ENCODE data around the gene ZMYND8.

Gene ZMYND8

DNA sequence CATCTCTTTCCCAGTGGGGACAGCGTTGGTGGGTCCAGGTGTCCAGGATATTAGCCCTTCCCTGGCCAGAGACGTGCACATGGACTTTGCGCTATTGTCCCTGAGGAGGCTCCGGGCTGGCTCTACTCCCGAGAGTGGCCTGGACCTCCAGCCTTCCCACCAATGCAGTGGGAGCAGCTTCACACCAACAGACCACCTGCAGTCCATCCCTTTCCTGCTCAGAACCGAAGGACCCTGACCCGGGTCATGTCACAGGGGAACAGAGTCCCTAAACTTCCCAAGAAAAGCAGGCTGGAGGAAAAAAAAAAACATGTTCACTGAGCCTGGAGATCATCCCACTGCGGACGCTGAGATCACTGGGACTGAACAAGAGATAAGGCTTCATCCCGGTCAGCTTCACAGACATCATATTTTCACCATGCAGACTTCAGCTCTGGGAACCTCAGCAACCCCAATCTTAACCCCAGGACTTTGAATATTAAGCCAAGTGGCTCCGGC lies 18.3 kb downstream of the ZMYND8 start:
- Histone ChIP-seq H3K4me3 (no peak overlapping the region), H3K27ac (peak overlapping the region in 1 of 21 experiments; percentile 26)

DNA sequence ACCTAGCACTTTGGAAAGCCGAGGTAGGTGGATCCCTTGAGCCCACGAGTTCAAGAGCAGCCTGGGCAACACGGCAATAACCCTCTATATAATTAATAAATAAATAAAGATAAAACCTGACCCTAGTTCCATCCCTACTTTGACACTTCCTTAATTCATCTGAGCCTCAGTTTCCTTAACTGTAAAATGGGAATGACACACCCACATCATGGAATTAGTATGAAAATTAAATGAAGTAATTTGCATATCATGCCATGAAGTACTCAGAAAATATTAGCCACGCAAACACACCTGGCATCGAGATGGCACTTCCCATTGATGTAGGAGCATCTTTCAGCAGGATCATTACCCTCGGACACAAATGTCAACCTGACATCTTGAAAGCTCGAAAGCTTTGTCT lies 19.1 kb downstream of the ZMYND8 start:
- Histone ChIP-seq H3K27ac (peak overlapping the region in 4 of 21 experiments; percentile 69 to 94 (median 79)), H3K4me3 (no peak overlapping the region)

DNA sequence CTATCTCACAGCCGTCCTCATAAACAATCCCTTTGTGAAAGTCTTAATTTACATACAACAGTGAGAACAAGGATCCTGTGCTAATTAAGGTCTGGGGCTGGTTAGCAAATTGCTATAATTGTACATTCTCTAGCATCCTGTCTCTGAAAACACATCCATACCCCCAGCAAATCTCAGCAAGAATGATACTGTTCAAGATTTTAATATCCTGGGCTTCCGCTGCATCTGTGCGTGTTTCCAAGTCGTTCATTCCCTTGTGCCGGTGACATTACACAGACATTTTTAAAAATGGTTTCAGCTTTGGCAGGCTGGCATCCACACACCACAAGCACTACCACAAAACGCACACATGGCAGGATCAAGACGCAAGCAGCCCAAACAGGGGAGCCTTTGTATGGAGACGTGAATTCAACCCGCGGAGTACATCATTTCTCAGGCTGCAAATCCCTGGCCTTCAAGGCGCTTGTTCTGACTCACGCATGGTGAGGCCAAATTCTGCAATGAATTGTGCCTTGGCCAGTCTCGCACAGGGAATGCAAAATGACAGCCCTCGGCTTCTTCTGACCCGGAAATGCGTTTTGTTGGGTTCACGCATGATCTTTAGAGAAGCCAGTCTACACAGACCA lies 20.3 kb downstream of the ZMYND8 start:
- Histone ChIP-seq H3K4me3 (no peak overlapping the region), H3K27ac (peak overlapping the region in 19 of 21 experiments; percentile 18 to 94 (median 72))

DNA sequence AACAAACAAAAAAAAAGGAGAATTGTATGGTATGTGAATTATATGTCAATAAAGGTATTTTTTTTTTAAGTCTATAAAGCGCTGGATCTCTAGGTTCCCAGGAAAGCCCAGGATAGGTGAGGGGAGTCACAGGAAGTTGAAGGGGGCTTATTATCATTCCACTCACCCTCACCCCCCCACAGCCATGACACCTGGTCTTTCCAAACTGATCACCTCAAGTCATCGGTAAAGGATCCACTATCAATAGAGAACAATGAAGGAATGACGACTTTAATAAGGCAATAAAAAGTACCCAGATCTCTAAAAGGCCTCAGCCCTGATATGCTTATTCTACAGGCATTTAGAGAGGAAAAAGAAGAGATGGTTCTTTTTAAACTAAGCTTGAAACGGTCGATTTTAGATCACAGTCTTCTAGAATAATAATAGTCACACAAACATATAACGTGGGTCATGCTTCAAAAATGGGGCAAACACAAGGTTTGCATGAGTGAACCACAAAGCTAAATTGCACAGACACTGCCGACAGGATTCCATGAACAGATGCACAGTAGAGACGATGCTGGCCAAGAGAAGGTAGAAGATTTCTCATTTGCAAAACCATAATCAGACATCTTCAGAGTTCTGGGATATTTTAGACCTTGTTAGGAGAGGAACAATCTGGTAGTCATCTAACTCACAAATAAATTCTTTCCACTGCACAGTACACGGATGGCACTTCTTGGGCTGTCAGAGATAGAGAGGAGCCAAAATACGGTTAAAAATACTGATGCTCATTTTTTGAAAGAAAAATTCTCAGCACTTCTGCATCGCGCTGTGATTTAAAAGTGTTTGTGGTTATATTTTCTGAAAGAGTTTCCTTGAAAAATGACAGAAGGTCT lies 21.0 kb downstream of the ZMYND8 start:
- Histone ChIP-seq H3K27ac (peak overlapping the region in 20 of 21 experiments; percentile 29 to 94 (median 71)), H3K4me3 (no peak overlapping the region)

DNA sequence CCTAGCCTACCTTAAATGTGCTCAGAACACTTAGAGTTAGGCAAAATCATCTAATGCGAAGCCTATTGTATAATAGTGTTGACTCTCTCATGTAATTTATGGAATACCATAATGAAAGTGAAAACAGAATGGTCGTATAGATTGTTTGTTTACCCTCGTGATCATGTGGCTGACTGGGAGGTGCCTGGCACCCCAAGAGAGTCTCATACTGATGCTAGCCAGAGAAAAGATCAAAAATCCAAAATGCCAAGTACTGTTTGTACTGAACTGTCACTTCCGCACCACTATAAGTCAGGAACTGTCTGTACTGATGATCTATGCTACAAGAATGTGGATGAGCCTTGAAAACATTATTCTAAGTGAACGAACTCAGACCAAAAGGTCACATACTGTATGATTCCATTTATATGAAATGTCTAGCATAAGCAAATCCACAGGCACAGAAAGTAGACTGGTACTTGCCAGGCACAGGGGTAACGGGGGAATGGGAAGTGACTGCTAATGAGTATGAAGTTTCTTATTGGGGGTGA lies 22.4 kb downstream of the ZMYND8 start:
- Histone ChIP-seq H3K27ac (peak overlapping the region in 19 of 21 experiments; percentile 59 to 94 (median 72)), H3K4me3 (peak overlapping the region in 4 of 7 experiments; percentile 0 to 26 (median 8))

DNA sequence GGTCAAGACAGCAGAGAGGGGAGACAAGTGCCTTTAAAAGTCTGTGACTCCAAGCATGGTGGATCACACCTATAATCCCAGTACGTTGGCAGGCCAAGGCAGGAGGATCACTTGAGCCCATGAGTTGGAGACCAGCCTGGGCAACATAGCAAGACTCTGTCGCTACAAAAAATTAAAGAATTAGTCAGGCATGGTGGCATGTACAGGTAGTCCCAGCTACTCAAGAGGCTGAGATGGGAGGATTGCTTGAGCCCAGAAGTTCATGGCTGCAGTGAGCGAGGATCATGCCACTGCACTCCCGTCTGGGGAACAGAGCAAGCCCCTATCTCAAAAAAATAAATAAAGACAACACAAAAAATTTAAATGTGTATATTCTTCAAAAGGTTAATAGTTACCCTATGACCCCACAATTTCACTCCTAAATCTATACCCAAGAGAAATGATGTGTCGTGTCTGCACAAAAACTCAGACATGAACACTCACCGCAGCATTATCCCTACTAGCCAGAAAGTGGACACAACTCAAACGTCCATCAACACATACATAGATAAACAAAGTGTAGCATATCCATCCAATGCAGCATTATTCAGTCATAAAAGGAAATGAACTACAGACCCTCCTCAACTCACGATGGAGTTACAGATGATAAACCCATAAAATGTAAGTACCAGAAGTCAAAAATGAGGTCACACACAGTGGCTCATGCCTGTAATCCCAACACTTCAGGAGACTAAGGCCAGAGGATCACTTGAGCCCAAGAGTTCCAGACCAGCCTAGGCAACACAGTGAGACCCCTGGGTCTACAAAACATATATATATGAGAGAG lies 23.9 kb downstream of the ZMYND8 start:
- Histone ChIP-seq H3K4me3 (no peak overlapping the region), H3K27ac (peak overlapping the region in 16 of 21 experiments; percentile 10 to 94 (median 69))

DNA sequence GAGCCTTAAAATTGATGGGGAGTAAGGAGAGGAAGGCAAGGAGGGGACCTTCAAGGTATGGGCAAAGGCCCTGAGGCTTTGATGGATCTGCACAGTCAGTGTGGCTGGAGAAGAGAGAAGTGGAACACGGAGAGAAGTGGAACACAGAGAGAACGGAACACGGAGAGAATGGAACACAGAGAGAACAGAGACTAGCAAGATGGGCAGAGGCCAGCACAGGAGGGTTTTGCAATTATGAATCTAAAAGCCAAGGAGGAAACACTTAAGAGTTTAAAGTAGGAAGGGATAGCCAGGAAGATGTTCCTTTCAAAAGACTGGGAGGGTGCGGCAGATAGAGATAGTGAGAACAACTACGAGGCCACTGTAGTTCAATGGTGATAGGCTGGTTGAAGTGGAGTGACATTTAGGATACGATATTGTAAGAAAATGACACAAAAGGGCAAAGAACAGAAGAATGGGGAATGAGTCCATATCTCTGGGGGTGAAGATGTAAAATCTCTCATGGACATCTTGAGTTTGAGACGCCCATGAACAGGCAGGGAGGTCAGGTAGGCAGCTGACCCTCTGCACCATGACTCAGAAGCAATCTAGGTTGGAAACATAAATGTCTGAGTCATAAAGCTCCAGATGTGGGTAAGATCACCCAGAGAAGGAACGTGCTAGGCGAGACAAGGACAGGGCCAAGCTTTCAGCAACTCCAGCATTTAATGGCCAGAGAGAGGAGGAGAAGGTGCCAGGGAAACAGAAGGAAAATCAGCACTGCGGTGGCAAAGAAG lies 25.4 kb downstream of the ZMYND8 start:
- H3K27ac ChIP-seq, result peak overlapping the region in 18 of 21 experiments; percentile 32 to 94 (median 54)
- H3K4me3 ChIP-seq, result no peak overlapping the region

DNA sequence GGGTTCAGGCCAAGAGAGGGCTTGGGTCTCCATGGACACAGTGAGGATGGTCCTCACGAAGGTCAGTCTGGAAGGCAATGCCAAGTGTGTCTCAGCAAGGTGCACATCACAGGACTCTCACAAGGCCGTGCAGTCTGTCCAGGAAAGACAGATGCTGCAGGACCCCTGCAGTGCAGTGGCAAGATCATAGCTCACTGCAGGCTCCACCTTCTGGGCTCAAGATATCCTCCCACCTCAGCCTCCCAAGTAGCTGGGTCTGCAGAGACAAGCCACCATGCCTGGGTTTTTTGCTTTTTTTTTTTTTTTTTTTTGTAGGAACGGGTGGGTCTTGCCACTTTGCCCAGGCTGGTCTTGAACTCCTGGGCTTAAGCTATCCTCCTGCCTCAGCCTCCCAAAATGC lies 26.4 kb downstream of the ZMYND8 start:
- H3K4me3 ChIP-seq, result no peak overlapping the region
- peak overlapping the region in 8 of 21 experiments; percentile 6 to 94 (median 54) for H3K27ac ChIP-seq

DNA sequence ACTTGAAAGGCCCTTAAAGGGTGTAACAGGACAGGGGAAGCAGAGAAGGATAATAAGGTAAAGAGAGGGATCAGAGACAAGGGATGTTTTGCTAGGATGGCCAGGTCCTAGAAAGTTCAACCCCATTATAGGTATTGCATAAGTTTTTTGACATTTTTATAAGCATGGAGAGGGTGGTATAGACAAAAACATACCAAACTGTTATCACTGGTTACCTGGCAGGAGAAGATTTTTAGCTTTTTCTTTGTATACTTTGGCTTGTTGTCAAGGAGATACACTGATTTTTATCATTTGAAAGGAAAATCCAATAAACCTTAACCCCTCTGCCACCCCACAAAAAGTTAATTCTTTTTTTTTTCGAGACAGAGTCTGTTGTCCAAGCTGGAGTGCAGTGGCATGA lies 28.4 kb downstream of the ZMYND8 start:
- Histone ChIP-seq H3K4me3 (no peak overlapping the region), H3K27ac (peak overlapping the region in 9 of 21 experiments; percentile 19 to 75 (median 61))

DNA sequence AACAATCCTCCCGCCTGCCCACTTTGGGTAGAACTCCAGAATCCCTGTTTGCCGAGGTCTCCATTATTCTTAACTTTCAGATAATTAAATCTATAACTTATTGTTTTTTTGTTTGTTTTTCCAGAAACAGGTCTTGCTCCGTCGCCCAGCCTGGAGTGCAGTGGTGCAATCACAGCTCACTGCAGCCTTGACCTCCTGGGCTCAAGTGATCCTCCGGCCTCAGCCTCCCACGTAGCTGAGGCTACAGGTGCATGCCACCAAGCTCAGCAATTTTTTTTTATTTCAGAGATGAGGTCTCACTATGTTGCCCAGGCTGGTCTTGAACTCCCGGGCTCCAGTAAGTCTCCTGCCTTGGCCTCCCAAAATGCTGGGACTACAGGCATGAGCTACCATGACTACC lies 28.8 kb downstream of the ZMYND8 start:
- Histone ChIP-seq H3K4me3 (no peak overlapping the region), H3K27ac (peak overlapping the region in 4 of 21 experiments; percentile 29 to 67 (median 54))

DNA sequence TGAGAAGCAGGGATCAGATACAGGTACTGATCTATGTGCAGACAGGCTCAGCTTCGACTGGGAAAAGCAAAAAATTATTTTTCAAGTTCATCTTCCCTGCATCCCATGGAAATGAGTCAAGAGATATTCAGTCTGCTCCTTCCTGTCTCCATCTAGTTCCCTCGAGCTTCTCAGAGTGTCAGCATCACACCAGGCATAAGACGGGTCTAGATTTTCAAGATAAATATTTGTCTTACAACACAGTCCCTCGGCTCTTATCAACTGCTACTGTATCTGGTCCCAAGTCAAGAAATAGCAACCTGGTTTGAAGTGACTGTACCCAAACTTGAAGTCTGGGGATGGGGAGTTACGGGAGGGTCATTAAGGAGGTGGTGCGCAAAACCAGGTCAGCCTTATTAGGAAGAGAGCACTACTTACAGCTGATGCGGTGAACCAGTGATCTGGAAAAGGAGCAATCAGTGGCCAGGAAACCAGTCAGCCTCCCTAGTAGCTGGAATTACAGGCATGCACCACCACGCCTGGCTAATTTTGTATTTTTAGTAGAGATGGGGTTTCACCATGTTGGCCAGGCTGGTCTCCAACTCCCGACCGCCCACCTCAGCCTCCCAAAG lies 29.7 kb downstream of the ZMYND8 start:
- Histone ChIP-seq H3K4me3 (no peak overlapping the region), H3K27ac (peak overlapping the region in 3 of 21 experiments; percentile 11 to 54 (median 16))

DNA sequence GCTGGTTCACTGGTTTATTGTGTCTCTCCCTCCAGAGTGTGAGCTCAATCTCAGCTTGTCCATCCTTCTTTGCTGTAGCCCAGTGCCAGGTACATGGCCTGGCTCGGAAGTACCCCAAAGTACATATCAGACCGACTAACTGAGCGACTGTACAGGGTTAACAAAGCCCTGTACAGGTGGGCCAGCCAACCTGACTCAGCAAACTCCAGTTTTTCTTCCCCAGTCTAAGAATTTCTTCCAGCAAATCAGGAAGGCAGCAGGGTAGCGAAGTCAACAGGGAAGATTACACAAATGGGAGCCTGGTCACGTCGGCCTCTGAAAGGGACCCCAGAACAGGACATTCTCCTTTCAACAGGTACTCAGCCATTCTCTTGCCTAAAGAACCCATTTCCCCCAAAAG lies 31.3 kb downstream of the ZMYND8 start:
- peak overlapping the region in 5 of 21 experiments; percentile 12 to 30 (median 17) for H3K27ac ChIP-seq
- H3K4me3 ChIP-seq, result no peak overlapping the region

DNA sequence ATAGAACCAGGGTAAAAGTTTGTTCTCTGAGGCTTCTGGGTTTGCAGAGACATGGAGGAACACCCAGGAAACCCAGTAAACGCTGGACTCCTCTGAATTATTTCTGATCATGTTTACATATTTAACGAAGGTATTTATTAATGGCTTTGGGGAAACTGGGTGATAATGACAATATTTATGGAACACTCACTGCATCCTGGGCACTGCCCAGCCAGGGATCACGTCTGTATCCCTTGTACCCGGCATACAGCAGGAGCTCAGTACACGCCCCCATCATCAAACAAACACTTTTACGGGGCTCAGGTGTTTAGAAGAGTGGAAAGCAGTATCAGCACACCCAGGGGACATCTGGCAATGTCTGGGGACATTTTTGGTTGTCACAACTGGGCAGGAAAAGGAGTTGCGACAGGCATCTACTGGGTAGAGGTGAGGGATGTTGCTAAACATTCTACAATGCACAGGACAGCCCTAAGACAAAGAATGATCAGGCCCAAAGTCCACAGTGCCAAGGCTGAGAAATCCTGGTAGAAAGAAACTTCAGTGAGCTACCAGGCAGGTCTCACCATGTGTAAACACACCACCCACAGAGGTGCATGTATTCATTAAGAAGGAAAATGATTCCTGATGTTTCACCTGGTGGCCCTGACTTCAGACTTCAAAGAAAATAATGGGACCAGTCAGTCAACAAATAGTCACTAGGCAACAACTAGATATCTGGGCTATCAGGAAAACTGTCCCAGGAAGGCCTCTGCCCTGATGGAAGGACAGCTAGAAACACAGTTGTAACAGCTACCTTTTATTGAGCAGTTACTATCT lies 35.3 kb downstream of the ZMYND8 start:
- peak overlapping the region in 19 of 21 experiments; percentile 15 to 99 (median 94) for H3K27ac ChIP-seq
- H3K4me3 ChIP-seq, result no peak overlapping the region

DNA sequence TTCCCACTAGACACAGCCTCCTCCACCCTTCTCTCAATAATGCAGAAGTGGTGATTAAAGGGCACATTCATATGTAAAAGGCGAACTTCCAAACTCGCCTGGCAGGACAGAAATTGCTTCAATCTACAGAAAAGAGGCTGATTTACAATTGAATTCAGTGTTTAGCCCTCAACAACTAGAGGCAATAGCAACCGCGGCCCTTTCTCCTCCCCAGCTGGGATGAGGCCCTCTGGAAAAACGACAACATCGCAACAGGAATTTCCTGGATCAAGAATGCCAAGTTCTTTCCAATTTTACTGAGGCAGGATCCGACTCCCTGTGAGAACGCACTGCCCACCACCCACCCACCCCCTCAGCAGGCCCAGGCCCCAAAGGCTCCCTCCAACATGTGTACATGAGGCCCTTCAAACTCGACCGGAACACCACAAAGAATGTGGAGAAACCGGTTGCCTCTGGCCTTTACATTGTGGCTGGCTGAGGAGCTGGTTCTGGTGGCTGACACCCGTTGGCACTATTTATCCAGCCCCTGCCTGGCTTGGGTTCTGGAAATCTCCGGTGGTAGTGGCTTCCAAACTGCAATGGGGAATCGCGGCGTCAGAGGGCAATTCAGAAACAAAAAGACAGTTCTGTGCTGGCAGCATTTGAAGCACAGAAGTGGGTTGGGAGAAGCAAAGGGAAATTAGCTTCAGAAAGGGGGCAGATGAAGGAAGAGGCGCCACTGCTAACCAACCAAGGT lies 36.8 kb downstream of the ZMYND8 start:
- Histone ChIP-seq H3K4me3 (no peak overlapping the region), H3K27ac (peak overlapping the region; percentile 82 to 99 (median 94))

DNA sequence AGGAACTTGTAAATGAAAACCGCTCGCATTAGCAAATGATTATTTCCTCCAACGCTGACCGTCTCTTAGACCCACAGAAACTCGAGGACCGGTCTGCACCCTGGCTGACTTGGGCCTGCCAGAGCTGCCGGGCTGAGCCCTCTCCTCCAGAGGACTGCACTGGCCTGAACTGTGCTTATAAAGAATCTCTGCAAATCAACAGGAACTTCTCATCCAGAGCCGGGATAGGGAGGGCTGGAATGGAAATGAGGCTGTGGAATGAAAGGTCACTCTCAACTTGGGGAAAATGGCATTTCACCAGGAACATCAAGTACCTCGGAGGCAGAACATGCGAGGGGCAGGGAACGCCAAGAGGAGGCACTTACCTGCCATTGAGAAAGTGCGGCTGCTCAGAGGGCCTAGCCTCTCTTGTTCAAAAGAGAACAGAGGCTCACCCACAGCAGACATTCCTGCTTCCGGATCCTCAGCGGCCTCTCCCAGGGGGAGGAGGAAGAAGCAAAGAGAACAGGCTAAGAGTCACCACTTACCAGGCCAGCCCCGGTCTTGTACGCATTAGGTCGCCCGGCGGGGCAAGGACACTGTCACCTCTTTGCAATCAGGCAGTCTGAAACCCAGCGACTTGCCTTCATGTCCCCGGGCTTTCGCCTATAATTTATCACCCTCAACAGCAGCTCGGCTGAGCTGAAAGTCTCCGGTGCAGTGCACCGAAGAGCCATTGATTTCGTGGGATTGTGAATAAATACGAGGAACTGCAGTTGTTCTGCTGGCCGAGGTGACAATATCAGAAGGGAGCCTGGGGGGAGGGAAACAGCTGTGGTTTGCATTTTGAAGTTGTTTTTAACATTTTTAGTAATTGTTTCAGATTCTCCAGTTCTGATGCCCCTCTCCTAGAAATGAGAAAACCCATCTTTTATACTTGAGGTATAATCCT lies 37.6 kb downstream of the ZMYND8 start:
- Histone ChIP-seq H3K4me3 (peak overlapping the region in 3 of 7 experiments; percentile 1 to 7 (median 2)), H3K27ac (peak overlapping the region; percentile 82 to 99 (median 94))

Measured in skin epidermis (tissue), 12 donors.